ENCODE results near the gene DCST2. TPM values are rescaled to one million over a fixed set of nuclear protein-coding genes. Genes with fewer than 3 reads are reported as not detected.

DCST2 gene
- total and polyA plus RNA-seq, 9 of the 15 experiments (the other 6 are each of a cell fraction or from before 2014, with no cell fraction given), result 0.09 to 0.49 (median 0.11) TPM; not detected in 3

DNA sequence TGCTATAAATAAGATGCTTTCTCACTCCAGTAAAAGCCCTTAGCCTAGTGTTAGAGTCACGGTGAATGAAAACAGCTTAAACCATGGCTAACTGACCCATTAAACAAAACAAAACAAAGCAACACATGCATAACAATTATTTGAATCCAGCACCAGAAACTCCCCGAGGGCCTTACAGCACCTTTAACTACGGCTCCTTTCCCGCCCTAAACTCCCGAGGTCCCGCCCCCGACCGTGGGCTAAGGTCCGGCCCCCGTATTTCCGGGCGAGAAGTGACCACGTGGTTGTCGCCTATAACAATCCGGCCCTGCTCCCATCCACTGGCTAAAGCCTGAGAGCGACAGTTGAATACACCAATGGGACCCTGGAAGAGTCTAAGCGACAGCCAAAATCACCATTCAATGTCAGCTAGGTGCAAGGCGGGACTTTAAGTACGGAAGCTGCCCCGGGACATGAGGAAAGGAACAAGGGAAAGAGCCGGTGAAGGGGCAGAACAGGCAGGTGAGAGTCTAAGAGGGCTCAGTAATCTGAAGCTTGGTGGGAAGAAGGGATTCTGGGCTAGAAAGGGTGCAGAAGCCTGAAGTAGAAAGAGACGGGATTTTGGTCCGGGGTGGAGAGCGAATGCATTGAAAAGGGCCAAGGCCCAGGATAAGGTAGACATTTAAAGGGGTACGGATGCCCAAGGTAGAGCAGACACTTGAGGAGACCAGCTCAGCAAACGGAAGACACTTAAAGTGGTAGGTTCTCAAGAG is 50.5 kb downstream of the DCST2 start, which contains the start of gene FLAD1 (continued):
- TF ChIP-seq, protein P1, sequence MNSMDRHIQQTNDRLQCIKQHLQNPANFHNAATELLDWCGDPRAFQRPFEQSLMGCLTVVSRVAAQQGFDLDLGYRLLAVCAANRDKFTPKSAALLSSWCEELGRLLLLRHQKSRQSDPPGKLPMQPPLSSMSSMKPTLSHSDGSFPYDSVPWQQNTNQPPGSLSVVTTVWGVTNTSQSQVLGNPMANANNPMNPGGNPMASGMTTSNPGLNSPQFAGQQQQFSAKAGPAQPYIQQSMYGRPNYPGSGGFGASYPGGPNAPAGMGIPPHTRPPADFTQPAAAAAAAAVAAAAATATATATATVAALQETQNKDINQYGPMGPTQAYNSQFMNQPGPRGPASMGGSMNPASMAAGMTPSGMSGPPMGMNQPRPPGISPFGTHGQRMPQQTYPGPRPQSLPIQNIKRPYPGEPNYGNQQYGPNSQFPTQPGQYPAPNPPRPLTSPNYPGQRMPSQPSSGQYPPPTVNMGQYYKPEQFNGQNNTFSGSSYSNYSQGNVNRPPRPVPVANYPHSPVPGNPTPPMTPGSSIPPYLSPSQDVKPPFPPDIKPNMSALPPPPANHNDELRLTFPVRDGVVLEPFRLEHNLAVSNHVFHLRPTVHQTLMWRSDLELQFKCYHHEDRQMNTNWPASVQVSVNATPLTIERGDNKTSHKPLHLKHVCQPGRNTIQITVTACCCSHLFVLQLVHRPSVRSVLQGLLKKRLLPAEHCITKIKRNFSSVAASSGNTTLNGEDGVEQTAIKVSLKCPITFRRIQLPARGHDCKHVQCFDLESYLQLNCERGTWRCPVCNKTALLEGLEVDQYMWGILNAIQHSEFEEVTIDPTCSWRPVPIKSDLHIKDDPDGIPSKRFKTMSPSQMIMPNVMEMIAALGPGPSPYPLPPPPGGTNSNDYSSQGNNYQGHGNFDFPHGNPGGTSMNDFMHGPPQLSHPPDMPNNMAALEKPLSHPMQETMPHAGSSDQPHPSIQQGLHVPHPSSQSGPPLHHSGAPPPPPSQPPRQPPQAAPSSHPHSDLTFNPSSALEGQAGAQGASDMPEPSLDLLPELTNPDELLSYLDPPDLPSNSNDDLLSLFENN (IDR thresholded peaks at IDR 0.05; ENCODE audit: low read depth in 2 of 2, low read length in 2 of 2), result no peak
- TF ChIP-seq FOXJ3 (CRISPR knock-in tag; IDR thresholded peaks at IDR 0.05), result no peak
- no peak for TF ChIP-seq JUN (IDR thresholded peaks at IDR 0.05; ENCODE audit: borderline replicate concordance, low read depth, low read length)
- TF ChIP-seq JUN (CRISPR knock-in tag; IDR thresholded peaks at IDR 0.05; ENCODE audit: borderline replicate concordance), result no peak
- no peak for TF ChIP-seq GATAD2A (IDR thresholded peaks at IDR 0.05)
- no peak for TF ChIP-seq ZC3H4 (CRISPR knock-in tag; IDR thresholded peaks at IDR 0.05; ENCODE audit: borderline replicate concordance)
- no peak for TF ChIP-seq HMG20B (CRISPR knock-in tag; IDR thresholded peaks at IDR 0.05)
- TF ChIP-seq, protein P2, sequence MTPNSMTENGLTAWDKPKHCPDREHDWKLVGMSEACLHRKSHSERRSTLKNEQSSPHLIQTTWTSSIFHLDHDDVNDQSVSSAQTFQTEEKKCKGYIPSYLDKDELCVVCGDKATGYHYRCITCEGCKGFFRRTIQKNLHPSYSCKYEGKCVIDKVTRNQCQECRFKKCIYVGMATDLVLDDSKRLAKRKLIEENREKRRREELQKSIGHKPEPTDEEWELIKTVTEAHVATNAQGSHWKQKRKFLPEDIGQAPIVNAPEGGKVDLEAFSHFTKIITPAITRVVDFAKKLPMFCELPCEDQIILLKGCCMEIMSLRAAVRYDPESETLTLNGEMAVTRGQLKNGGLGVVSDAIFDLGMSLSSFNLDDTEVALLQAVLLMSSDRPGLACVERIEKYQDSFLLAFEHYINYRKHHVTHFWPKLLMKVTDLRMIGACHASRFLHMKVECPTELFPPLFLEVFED (CRISPR knock-in tag; conservative IDR thresholded peaks at IDR 0.05), result 0 out of 2 replicates have a peak, but pooled peaks have one; percentile 82
- TF ChIP-seq RUNX1 (IDR thresholded peaks at IDR 0.05; ENCODE audit: low read depth), result no peak
- TF ChIP-seq, protein P3, sequence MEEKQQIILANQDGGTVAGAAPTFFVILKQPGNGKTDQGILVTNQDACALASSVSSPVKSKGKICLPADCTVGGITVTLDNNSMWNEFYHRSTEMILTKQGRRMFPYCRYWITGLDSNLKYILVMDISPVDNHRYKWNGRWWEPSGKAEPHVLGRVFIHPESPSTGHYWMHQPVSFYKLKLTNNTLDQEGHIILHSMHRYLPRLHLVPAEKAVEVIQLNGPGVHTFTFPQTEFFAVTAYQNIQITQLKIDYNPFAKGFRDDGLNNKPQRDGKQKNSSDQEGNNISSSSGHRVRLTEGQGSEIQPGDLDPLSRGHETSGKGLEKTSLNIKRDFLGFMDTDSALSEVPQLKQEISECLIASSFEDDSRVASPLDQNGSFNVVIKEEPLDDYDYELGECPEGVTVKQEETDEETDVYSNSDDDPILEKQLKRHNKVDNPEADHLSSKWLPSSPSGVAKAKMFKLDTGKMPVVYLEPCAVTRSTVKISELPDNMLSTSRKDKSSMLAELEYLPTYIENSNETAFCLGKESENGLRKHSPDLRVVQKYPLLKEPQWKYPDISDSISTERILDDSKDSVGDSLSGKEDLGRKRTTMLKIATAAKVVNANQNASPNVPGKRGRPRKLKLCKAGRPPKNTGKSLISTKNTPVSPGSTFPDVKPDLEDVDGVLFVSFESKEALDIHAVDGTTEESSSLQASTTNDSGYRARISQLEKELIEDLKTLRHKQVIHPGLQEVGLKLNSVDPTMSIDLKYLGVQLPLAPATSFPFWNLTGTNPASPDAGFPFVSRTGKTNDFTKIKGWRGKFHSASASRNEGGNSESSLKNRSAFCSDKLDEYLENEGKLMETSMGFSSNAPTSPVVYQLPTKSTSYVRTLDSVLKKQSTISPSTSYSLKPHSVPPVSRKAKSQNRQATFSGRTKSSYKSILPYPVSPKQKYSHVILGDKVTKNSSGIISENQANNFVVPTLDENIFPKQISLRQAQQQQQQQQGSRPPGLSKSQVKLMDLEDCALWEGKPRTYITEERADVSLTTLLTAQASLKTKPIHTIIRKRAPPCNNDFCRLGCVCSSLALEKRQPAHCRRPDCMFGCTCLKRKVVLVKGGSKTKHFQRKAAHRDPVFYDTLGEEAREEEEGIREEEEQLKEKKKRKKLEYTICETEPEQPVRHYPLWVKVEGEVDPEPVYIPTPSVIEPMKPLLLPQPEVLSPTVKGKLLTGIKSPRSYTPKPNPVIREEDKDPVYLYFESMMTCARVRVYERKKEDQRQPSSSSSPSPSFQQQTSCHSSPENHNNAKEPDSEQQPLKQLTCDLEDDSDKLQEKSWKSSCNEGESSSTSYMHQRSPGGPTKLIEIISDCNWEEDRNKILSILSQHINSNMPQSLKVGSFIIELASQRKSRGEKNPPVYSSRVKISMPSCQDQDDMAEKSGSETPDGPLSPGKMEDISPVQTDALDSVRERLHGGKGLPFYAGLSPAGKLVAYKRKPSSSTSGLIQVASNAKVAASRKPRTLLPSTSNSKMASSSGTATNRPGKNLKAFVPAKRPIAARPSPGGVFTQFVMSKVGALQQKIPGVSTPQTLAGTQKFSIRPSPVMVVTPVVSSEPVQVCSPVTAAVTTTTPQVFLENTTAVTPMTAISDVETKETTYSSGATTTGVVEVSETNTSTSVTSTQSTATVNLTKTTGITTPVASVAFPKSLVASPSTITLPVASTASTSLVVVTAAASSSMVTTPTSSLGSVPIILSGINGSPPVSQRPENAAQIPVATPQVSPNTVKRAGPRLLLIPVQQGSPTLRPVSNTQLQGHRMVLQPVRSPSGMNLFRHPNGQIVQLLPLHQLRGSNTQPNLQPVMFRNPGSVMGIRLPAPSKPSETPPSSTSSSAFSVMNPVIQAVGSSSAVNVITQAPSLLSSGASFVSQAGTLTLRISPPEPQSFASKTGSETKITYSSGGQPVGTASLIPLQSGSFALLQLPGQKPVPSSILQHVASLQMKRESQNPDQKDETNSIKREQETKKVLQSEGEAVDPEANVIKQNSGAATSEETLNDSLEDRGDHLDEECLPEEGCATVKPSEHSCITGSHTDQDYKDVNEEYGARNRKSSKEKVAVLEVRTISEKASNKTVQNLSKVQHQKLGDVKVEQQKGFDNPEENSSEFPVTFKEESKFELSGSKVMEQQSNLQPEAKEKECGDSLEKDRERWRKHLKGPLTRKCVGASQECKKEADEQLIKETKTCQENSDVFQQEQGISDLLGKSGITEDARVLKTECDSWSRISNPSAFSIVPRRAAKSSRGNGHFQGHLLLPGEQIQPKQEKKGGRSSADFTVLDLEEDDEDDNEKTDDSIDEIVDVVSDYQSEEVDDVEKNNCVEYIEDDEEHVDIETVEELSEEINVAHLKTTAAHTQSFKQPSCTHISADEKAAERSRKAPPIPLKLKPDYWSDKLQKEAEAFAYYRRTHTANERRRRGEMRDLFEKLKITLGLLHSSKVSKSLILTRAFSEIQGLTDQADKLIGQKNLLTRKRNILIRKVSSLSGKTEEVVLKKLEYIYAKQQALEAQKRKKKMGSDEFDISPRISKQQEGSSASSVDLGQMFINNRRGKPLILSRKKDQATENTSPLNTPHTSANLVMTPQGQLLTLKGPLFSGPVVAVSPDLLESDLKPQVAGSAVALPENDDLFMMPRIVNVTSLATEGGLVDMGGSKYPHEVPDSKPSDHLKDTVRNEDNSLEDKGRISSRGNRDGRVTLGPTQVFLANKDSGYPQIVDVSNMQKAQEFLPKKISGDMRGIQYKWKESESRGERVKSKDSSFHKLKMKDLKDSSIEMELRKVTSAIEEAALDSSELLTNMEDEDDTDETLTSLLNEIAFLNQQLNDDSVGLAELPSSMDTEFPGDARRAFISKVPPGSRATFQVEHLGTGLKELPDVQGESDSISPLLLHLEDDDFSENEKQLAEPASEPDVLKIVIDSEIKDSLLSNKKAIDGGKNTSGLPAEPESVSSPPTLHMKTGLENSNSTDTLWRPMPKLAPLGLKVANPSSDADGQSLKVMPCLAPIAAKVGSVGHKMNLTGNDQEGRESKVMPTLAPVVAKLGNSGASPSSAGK (IDR thresholded peaks at IDR 0.05), result peak; percentile 94
- TF ChIP-seq KLF6 (CRISPR knock-in tag; IDR thresholded peaks at IDR 0.05; ENCODE audit: borderline replicate concordance), result 0 out of 2 replicates have a peak, but pooled peaks have one; percentile 48

Measured in K562 (cell line).